ACC112 (cell line): ENCODE data around the gene TNPO2.
A peak's percentile ranks its signal among the peaks of the same experiment; 100 is the strongest.

ENCODE experiments used
- H2AFZ ChIP-seq: fragments of 200-600 bp; sonication (generic); one replicate; pipeline ENCODE4 v1.6.0; 2017; ENCODE audit warnings: antibody characterized with exemption, low read length; ENCODE audit not compliant: unreplicated experiment
- H3K27ac ChIP-seq: fragments of 200-600 bp; sonication (generic); 2 replicates; pipeline ENCODE4 v1.5.1; 2014; ENCODE audit warnings: low read depth, mild to moderate bottlenecking, antibody characterized with exemption, low read length, moderate library complexity
- H3K27me3 ChIP-seq: fragments of 200-600 bp; sonication (generic); 2 replicates; pipeline ENCODE4 v1.6.1; 2014; ENCODE audit warnings: mild to moderate bottlenecking, antibody characterized with exemption, low read length, moderate library complexity, mixed read lengths; ENCODE audit not compliant: insufficient read depth
- H3K36me3 ChIP-seq: fragments of 200-600 bp; sonication (generic); 2 replicates; pipeline ENCODE4 v1.6.1; 2016; ENCODE audit warnings: mild to moderate bottlenecking, antibody characterized with exemption, low read length, moderate library complexity, mixed read lengths; ENCODE audit not compliant: insufficient read depth
- H3K4me1 ChIP-seq: fragments of 200-600 bp; sonication (generic); one replicate; pipeline ENCODE4 v1.6.1; 2016; ENCODE audit warnings: low read length, mixed read lengths; ENCODE audit not compliant: insufficient read depth, unreplicated experiment, control insufficient read depth
- H3K4me3 ChIP-seq: fragments of 200-600 bp; sonication (generic); 2 replicates; pipeline ENCODE4 v1.5.1; 2014; ENCODE audit warnings: mild to moderate bottlenecking, low read depth, low read length
- H3K79me2 ChIP-seq: fragments of 200-600 bp; sonication (generic); one replicate; pipeline ENCODE4 v1.6.0; 2016; ENCODE audit warnings: low read length; ENCODE audit not compliant: control insufficient read depth, unreplicated experiment, insufficient read depth

The TNPO2 gene

DNA sequence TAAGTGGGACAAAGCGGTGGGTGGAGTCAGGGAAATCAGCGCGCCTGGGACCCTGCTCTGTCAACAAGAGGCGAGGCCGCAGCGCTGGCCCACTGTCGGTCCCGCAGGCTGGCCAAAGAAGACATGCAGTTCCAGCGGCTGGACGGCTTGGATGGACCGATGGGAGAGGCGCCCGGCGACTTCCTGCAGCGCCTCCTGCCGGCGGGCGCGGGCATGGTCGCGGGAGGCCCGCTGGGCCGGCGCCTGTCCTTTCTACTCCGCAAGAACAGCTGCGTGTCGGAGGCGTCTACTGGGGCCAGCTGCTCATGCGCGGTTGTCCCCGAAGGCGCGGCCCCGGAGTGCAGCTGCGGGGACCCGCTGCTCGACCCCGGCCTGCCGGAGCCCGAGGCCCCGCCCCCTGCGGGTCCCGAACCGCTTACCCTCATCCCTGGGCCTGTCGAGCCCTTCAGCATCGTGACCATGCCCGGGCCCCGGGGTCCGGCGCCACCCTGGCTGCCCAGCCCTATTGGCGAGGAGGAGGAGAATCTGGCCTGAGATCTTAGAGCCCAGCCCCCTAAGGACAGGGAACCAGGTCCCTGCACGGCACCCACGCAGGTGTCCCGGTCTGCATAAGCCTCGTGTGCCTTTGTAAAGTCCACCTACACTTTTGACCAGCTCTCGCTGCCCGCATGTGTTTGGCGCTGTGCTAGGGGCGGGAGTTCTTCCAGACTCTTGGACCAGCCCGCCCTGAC is 34.0 kb upstream of the TNPO2 start:
- Histone ChIP-seq H2AFZ (peak overlapping the region; percentile 85), H3K79me2 (no peaks in the 10 kb centered on the region), H3K36me3 (no peaks in the 10 kb centered on the region), H3K4me1 (no peaks in the 10 kb centered on the region), H3K4me3 (peak overlapping the region; percentile 67), H3K27me3 (no peaks in the 10 kb centered on the region), H3K27ac (no peak overlapping the region)

DNA sequence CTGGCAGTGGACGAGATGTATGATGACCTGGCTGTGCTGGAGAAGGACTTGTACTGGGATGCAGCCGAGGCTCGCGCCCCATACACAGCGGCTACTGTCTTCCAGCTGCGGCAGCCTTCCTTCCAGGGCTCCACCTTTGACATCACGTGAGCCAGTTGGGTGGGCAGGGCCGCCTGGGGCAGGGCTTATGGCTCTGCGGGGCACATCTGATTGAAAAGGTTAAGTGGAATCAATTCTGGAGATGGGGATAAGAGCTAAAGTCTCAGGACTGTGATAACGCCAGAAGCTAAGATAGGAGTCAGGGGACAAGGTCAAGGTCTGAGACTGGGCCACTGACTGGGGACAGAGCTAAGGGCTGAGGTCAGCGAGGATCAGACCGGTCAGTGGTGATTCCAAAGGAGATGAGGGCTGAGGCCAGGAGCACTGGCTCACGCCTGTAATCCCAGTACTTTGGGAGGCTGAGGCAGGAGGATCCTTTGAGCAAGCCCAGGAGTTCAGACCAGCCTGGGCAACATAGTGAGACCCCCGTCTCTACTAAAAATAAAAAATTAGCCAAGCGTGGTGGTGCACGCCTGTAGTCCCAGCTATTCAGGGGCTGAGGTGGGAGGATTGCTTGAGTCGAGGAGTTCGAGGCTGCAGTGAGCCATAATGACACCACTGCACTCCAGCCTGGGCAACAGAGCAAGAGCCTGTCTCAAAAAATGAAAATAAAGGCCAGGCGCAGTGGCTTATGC is 32.6 kb upstream of the TNPO2 start:
- H3K4me3 ChIP-seq: no peak overlapping the region
- no peaks in the 10 kb centered on the region for H3K36me3 ChIP-seq
- H3K79me2 ChIP-seq: no peaks in the 10 kb centered on the region
- no peaks in the 10 kb centered on the region for H3K27me3 ChIP-seq
- no peak overlapping the region for H2AFZ ChIP-seq
- H3K27ac ChIP-seq: no peak overlapping the region
- no peaks in the 10 kb centered on the region for H3K4me1 ChIP-seq

DNA sequence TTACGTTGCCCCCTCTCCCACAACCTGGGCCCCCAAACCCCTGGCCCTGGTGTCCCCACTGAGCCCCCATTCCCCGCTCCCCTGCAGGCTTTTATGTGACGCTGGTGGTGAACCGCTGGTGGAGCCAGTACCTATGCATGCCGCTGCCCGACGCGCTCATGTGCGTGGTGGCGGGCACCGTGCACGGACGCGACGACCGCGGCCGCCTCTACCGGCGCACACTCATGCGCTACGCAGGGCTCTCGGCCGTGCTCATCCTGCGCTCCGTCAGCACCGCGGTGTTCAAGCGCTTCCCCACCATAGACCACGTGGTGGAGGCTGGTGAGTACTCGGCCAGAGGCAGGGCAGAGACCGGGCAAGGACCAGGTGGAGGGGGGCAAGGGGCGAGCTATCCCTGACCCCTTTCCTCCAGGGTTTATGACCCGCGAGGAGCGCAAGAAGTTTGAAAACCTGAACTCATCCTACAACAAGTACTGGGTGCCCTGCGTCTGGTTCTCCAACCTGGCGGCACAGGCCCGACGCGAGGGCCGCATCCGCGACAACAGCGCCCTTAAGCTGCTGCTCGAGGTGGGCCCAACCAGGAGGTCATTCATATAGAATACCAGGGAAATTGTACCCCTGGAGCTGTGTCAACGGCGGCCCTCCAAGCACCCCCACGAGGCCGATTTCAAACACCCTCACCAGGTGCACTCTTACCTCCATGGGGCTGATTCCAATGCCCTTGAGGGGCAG is 30.9 kb upstream of the TNPO2 start:
- no peaks in the 10 kb centered on the region for H3K36me3 ChIP-seq
- H3K27ac ChIP-seq: no peak overlapping the region
- H3K4me1 ChIP-seq: peaks cover 12% of the 10 kb centered on the region
- H3K27me3 ChIP-seq: no peaks in the 10 kb centered on the region
- H3K79me2 ChIP-seq: no peaks in the 10 kb centered on the region
- H2AFZ ChIP-seq: no peak overlapping the region
- H3K4me3 ChIP-seq: no peak overlapping the region

DNA sequence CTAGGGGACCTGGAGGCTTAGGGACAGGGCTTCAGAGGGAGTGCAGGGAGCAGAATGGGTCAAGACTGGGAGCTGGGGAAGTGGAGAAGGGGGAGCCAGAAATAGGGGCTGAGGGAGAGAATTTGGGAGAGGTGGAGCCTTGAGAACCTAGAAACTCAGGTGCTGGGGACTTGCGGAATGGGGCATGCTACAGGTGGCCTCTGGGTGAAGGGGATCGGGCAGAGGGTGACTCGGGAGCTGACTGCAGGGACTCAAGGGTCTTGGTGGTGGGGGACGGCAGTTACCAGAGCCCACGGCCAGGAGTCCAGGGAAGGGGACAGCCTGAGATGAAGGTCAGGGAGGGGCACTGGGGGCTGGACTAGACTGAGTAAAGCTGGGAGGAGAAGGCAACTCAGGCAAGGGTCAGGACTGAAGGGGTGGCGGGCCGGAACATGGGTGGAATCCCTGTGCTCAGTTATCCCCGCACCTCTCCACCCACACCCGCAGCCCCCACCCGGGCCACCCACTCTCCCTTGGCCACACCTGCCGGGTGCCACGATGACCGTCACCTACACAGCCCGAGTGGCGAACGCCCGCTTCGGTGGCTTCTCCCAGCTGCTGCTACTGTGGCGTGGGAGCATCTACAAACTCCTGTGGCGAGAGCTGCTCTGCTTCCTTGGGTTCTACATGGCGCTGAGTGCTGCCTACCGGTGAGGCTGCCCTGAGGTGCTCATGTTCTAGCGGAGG is 28.5 kb upstream of the TNPO2 start:
- H3K4me3 ChIP-seq: no peak overlapping the region
- H3K4me1 ChIP-seq: peaks cover 15% of the 10 kb centered on the region

DNA sequence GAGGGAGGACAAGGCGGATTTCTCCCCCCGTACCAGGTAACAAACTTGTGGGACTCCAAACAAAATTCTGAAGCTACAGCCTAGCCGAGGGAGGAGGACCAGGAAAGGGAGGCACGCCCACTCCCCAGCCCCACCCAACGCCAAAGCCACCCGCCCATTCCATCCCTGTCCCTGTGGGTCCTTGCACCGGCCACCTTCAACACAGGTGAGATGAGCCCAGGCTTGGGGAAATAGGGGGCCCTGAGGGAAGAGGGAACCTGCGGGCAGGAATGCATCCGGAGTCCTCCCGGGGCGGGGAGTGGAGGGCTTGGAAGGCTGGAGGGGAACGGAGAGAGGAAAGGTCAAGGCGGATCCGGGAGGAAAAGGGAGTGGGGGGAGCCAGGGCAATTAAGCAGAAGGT is 27.9 kb upstream of the TNPO2 start, which contains the start of gene BEST2:
Gene BEST2 (plus strand): TSS at position 157 of the 400 bp plus-strand sequence. CDS start 802 bp downstream, outside the sequence.
- no peaks in the 10 kb centered on the region for H3K79me2 ChIP-seq
- no peak within 1 kb of the TSS for H3K4me3 ChIP-seq
- H3K4me1 ChIP-seq: peaks cover 15% of the 10 kb centered on the region
- H3K27me3 ChIP-seq: no peaks in the 10 kb centered on the region
- H2AFZ ChIP-seq: no peak within 1 kb of the TSS
- H3K36me3 ChIP-seq: peaks cover 7% of the 10 kb centered on the region; the same call in 1 of the 2 replicates
- H3K27ac ChIP-seq: no peak within 1 kb of the TSS

More for the DNA sequence above, 28.5 kb upstream of the TNPO2 start:
- Histone ChIP-seq H3K36me3 (peaks cover 7% of the 10 kb centered on the region; the same call in 1 of the 2 replicates), H2AFZ (no peak overlapping the region), H3K27me3 (no peaks in the 10 kb centered on the region), H3K27ac (no peak overlapping the region), H3K79me2 (no peaks in the 10 kb centered on the region)

DNA sequence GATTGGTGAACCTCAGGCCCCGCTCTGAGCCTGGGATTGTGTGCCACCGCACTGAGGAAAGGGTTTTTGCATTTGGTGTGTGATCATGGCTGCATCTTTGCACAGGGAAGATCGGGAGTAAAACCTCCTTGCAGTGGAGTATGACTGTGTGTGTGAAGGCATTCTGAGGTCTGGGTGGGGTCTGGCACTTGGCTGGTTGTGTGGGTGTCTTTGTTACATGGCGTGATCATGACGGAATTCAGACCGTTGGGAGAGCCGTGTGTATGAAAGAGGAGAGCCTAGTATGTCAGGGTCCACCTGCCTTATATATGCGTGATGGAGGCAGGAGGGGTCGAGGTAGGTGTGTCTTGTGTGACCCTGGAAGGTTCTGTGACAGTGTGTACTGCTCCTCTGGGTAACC is 27.1 kb upstream of the TNPO2 start:
- Histone ChIP-seq H3K79me2 (no peaks in the 10 kb centered on the region), H3K4me3 (no peak overlapping the region), H2AFZ (no peak overlapping the region), H3K36me3 (peaks cover 7% of the 10 kb centered on the region; the same call in 1 of the 2 replicates), H3K27me3 (no peaks in the 10 kb centered on the region), H3K27ac (no peak overlapping the region), H3K4me1 (peaks cover 15% of the 10 kb centered on the region)

DNA sequence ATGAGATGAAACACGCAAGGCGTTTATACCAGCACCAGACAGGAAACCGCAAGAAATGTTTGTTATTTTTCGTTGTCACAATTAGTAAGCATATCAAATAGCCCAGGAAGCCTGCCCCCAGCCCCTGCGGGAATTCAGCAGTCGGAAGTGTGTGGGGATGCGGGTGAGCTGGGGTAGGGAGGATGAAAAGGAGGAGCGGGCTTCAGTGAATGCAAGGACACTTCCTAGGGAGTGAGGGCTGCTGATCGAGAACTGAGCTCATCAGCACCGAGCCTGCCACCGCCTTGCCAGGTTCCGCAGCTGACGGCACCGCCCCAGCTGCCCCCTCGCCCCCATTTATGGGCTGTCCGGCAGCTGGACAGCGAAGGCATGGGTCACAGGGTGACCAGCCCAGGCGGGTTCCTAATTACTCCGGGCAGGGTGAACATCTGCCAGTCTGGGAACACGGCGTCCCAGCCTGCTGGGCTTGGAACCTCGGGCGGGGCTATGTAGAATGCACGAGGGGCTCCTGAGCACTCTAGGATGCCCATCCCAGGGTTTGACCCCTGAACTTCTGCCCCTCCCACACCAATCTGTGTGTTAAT is 26.3 kb upstream of the TNPO2 start:
- no peak overlapping the region for H2AFZ ChIP-seq

DNA sequence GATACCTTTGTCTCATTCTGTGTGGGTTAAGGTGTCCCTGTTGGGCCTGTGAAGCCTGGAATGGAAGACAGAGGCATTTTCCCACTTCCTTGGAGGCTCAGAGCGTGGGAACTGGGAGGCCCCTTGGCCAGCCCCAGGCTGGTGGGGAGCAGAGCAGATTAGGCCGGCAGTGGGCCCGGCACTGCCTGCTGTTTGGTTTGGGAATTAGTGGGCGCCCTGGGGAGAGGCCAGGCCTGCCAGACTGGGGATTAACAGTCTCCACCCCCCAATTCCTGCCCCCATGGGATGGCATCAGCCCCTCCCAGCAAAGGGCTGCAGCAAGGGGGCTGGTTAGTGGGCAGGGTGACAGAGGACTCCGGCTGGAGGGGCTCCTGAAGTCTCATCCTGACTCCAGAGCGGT is 24.8 kb upstream of the TNPO2 start:
- Histone ChIP-seq H3K4me3 (no peak overlapping the region), H3K4me1 (peaks cover 15% of the 10 kb centered on the region), H3K36me3 (peaks cover 7% of the 10 kb centered on the region; the same call in 1 of the 2 replicates), H3K79me2 (no peaks in the 10 kb centered on the region), H2AFZ (no peak overlapping the region), H3K27me3 (no peaks in the 10 kb centered on the region), H3K27ac (no peak overlapping the region)

More for the DNA sequence above, 26.3 kb upstream of the TNPO2 start:
- Histone ChIP-seq H3K27ac (no peak overlapping the region), H3K79me2 (no peaks in the 10 kb centered on the region), H3K4me3 (no peak overlapping the region), H3K36me3 (peaks cover 7% of the 10 kb centered on the region; the same call in 1 of the 2 replicates), H3K4me1 (peaks cover 15% of the 10 kb centered on the region), H3K27me3 (no peaks in the 10 kb centered on the region)

DNA sequence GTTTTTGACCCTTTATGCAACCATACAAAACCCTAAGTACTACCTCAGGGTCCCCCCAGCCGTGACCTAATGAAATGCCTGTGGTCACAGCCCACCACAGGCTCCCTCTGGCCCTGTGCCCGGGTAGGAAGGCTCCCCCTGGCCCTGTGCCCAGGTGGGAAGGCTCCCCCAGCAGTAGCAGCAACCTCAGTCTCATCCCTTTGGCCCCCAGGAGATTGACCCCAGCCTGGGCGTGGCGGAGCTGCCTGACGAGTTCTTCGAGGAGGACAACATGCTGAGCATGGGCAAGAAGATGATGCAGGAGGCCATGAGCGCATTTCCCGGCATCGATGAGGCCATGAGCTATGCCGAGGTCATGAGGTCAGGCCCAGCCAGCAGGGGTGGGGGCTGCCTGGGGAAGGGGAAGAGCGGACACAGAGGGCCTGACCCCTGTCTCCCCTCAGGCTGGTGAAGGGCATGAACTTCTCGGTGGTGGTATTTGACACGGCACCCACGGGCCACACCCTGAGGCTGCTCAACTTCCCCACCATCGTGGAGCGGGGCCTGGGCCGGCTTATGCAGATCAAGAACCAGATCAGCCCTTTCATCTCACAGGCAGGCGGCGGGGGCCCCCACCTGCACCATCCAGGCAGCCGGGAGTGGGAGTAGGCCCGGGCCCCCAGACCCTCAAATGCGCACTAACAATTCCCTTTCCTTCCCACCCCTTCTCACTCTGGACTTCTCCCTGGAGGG is 21.6 kb upstream of the TNPO2 start:
- Histone ChIP-seq H3K4me3 (no peak overlapping the region), H3K79me2 (no peaks in the 10 kb centered on the region), H2AFZ (no peak overlapping the region), H3K36me3 (peaks cover 7% of the 10 kb centered on the region; the same call in 1 of the 2 replicates), H3K4me1 (peaks cover 10% of the 10 kb centered on the region), H3K27me3 (no peaks in the 10 kb centered on the region), H3K27ac (no peak overlapping the region)
